Measurements from ENCODE around the gene SERTAD1. TPM values are rescaled to one million over a fixed set of nuclear protein-coding genes. Genes with fewer than 3 reads are reported as not detected.

The SERTAD1 gene
- total and polyA plus RNA-seq, 12 donors, result 6.3 to 35.8 (median 9.4) TPM

DNA sequence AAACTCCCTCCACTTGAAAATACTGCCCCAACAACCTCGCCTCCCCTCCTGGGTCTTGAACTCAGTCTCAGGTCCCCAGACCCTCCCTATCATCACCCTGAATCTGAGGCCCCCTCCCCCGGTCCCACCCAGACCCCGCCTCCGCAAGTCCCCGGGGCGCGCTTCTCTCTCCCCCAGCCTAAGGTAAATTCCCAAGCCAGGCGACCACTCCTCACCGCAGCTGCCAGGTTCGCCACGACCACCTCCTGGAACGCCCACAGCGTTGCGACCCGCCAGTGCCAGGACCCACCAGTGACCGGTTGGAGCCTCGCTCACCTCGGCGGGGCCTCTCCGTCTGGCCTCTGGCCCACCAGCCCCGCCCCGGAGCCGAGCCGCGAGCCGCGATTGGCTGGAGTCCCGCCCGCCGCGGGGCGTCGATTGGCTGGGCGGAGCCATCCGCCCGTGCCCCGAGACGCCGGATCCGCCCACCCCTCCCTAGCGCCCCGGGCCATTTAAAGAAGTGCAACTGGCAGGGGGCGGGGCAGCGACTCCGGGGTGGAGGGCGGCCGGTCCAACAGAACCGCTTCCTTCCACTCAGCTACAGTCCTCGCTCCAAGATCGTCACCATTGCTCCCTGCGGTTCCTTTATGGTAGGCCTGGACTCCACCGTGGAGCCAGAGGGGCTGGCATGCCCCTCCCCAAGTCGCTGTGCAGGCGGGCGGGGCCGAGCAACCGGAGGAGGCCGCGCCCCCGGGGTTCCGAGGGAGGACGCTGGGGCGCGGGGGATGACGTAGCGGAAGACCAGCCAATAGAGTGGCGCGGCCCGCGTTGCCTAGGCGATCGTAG is 18.4 kb upstream of the SERTAD1 start, which contains the start of gene SERTAD3:
SERTAD3 (minus strand) TSS at position 336 of the 825 bp plus-strand sequence. CDS start 2,255 bp downstream, outside the sequence.
- TF ChIP-seq, protein P1, sequence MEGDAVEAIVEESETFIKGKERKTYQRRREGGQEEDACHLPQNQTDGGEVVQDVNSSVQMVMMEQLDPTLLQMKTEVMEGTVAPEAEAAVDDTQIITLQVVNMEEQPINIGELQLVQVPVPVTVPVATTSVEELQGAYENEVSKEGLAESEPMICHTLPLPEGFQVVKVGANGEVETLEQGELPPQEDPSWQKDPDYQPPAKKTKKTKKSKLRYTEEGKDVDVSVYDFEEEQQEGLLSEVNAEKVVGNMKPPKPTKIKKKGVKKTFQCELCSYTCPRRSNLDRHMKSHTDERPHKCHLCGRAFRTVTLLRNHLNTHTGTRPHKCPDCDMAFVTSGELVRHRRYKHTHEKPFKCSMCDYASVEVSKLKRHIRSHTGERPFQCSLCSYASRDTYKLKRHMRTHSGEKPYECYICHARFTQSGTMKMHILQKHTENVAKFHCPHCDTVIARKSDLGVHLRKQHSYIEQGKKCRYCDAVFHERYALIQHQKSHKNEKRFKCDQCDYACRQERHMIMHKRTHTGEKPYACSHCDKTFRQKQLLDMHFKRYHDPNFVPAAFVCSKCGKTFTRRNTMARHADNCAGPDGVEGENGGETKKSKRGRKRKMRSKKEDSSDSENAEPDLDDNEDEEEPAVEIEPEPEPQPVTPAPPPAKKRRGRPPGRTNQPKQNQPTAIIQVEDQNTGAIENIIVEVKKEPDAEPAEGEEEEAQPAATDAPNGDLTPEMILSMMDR (IDR thresholded peaks at IDR 0.05), result peak in 2 of 9 donors; percentile 18 to 30
- no peaks in the 10 kb centered on the region for H3K27me3 ChIP-seq
- WGBS, 2 donors, result 0% methylated on average over 71 to 72 of the region's 72 CpGs

DNA sequence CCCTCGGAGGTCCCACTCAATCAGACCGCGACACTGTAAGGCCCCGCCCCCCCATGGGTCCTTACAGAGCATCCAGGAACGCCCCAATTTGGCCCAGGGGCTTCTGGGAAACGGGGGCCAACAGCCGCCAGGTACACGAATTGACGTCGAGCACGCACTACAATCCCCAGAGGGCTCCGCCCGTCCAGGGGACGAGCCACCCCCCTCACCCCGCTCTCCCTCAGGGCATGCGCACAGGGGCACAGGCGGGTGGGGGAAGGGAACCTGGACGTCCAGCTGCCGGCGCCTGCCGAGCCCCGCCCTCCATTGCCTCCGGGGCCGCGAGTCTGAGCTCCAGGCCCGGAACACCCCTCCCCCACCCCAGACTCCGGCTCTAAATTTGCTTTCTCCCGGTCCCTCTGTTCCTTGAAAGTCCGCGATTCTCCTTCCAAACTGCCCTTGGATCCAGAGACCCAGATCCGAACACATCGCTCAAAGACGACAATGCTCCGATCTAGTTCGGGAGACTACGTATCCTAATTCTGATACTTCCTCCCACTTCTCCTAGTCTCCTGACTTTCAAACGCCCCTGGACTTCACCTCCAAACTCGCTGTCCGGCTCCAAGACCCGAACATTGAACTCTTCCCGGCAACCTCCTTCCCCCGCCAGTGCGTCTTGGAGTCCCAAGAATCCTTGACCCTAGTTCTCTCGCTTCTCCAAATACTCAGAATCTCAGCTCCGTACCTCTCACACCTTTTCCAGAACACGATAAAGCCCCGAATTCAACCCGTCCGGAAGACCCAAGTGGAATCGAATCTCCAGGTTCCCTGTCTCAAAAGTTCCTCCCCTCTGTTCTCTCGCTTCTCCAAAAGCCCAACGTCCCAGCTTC is 17.6 kb upstream of the SERTAD1 start:
- WGBS, 2 donors, result 0 to 1% methylated on average over 52 of the region's 52 CpGs
- H3K27ac ChIP-seq, result peak overlapping the region; percentile 80 to 100 (median 97)
- intact Hi-C loops (cut with DNase I), result loop anchor here in 6 of 10 donors (1.0 to 10.0 kb wide), 6 partner anchors 9 to 99 kb away; partner anchors contain the start of genes C19orf47 (in 2 of the 6), PLD3 (in 2 of the 6) and SERTAD1 (in 1 of the 6)

More for the DNA sequence above, 18.4 kb upstream of the SERTAD1 start, which contains the start of gene SERTAD3:
- peaks cover 10 to 40% (median 27%) of the 10 kb centered on the region in 9 donors for H3K4me1 ChIP-seq
- DNase-seq (peak; percentile 97), ATAC-seq (peak; percentile 82 to 90 (median 88))
- H3K9me3 ChIP-seq, result no peaks in the 10 kb centered on the region
- peak within 1 kb of the TSS; percentile 80 to 100 (median 97) for H3K27ac ChIP-seq
- peak within 1 kb of the TSS; percentile 70 to 96 (median 85) for H3K4me3 ChIP-seq
- intact Hi-C loops (cut with DNase I), result loop anchor here in 7 of 10 donors (1.0 to 10.0 kb wide), 9 partner anchors 10 to 99 kb away; partner anchors contain the start of genes BLVRB (in 2 of the 7), C19orf47 (in 2 of the 7), PLD3 (in 2 of the 7) and SERTAD1 (in 2 of the 7)
- peaks cover 0 to 55% (median 36%) of the 10 kb centered on the region in 9 donors for H3K36me3 ChIP-seq

DNA sequence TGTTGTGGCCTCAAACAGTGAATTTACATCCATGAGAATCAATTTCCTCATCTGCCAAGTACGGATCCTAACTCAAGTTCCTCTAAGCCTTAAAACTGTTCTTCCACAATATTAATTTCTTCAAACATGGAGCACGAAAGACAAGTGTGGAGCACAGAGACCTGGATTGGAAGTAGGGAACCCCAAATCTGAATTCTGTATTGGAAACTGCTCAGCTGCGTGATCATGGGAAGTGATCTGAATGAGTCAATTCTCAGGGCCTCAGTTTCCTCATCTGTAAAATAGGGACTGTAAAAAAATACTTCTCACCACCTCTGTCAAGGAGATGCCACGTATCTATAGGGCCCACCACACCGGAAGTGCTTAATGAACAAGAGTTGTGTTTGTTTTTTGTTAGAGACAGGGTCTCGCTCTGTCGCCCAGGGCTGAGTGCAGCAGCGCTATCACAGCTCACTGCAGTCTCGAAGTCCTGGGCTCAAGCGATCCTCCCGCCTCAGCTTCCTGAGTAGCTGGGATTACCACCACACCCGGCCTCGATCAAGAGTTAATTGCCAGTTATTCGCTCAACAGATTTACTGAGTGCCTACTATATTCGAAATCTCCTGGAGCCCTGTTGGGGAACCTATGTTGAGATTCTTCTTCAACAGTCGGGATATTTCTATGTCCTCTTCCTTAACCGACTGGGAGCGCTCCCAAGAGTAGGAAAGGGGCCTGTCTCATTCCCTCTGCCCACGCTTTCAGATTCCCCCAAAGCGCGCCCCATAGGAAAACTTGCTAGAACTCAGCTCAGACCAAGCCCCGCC is 16.7 kb upstream of the SERTAD1 start:
- H3K27me3 ChIP-seq, result no peaks in the 10 kb centered on the region
- H3K36me3 ChIP-seq, result peaks cover 0 to 38% (median 22%) of the 10 kb centered on the region in 9 donors
- H3K4me3 ChIP-seq, result peak overlapping the region in 9 of 10 donors; percentile 70 to 96 (median 85)
- TF ChIP-seq, protein P1 (IDR thresholded peaks at IDR 0.05), result no peak
- peak overlapping the region; percentile 28 to 100 (median 97) for H3K27ac ChIP-seq
- intact Hi-C loops (cut with DNase I), result loop anchor here in 6 of 10 donors (1.0 to 10.0 kb wide), 6 partner anchors 8 to 98 kb away; partner anchors contain the start of genes C19orf47 (in 2 of the 6), PLD3 (in 2 of the 6) and SERTAD1 (in 1 of the 6)
- DNase-seq (no peak), ATAC-seq (no peak)
- H3K9me3 ChIP-seq, result no peaks in the 10 kb centered on the region
- 20 to 21% methylated on average over 22 of the region's 22 CpGs for WGBS, 2 donors
- peaks cover 10 to 41% (median 27%) of the 10 kb centered on the region in 9 donors for H3K4me1 ChIP-seq

More for the DNA sequence above, 17.6 kb upstream of the SERTAD1 start:
- peak; percentile 98 to 100 for DNase-seq
- TF ChIP-seq, protein P1 (IDR thresholded peaks at IDR 0.05), result no peak
- no peaks in the 10 kb centered on the region for H3K27me3 ChIP-seq
- peaks cover 10 to 41% (median 27%) of the 10 kb centered on the region in 9 donors for H3K4me1 ChIP-seq
- peaks cover 0 to 46% (median 30%) of the 10 kb centered on the region in 9 donors for H3K36me3 ChIP-seq
- H3K4me3 ChIP-seq, result peak overlapping the region; percentile 70 to 96 (median 85)
- no peaks in the 10 kb centered on the region for H3K9me3 ChIP-seq
- peak; percentile 85 to 94 (median 90) for ATAC-seq
